H1 (cell line): ENCODE measurements around the gene MBNL2. TPM values are rescaled to one million over a fixed set of nuclear protein-coding genes. Genes with fewer than 3 reads are reported as not detected.

Experiments used
- CTCF ChIA-PET: fragments of 300-600 bp; sonication (Branson Sonifier 250); formaldehyde crosslinking; loops from one replicate; lab custom pipeline; 2021; ENCODE audit not compliant: partially characterized antibody; lab: Charles Lee
- POLR2A ChIA-PET: fragments of 300-600 bp; sonication (Branson Sonifier 250); formaldehyde crosslinking; loops from one replicate; lab custom pipeline; 2021; ENCODE audit warnings: inconsistent platforms; ENCODE audit not compliant: partially characterized antibody; lab: Charles Lee
- DNase-seq, 2 experiments: peaks; one replicate each; pipeline versions ENCODE4 v3.0.0 to v3.0.0-alpha.2; 2010 to 2022; ENCODE audit warnings: low spot score in 2 of 2, low read depth in 1 of 2, mixed read lengths in 1 of 2
- FAIRE-seq: peaks from 2 replicates; lab custom pipeline; 2011; peaks lifted over from hg19 to GRCh38; lab: Jason Lieb, UNC
- H2AFZ ChIP-seq: 2 replicates; pipeline ENCODE4 v1.8.1; 2012; ENCODE audit warnings: low read length, inconsistent platforms
- H2AK5ac ChIP-seq: 2 replicates; pipeline ENCODE4 v1.6.1; 2013; ENCODE audit warnings: low read depth, low read length
- H2BK120ac ChIP-seq: replicated peaks from 2 replicates; pipeline ENCODE3; 2013; ENCODE audit warnings: low read depth, low read length, inconsistent platforms
- H2BK12ac ChIP-seq: 2 replicates; pipeline ENCODE4 v1.6.1; 2013; ENCODE audit warnings: low read depth, low read length
- H2BK15ac ChIP-seq: 2 replicates; pipeline ENCODE4 v1.6.1; 2013; ENCODE audit warnings: low read length
- H2BK20ac ChIP-seq: 2 replicates; pipeline ENCODE4 v1.6.1; 2013; ENCODE audit warnings: low read length
- H2BK5ac ChIP-seq: 2 replicates; pipeline ENCODE4 v1.6.1; 2013; ENCODE audit warnings: low read depth, low read length
- H3K14ac ChIP-seq: 2 replicates; pipeline ENCODE4 v1.6.1; 2013; ENCODE audit warnings: inconsistent platforms; ENCODE audit not compliant: insufficient read length
- H3K18ac ChIP-seq: 2 replicates; pipeline ENCODE4 v1.6.1; 2013; ENCODE audit warnings: low read length; ENCODE audit errors: extremely low read depth
- H3K23ac ChIP-seq: 2 replicates; pipeline ENCODE4 v1.6.1; 2013; ENCODE audit warnings: inconsistent platforms; ENCODE audit not compliant: insufficient read length
- H3K23me2 ChIP-seq: 2 replicates; pipeline ENCODE4 v1.6.1; 2013; ENCODE audit warnings: low read depth, low read length
- H3K27ac ChIP-seq: 2 replicates; pipeline ENCODE4 v1.6.1; 2011; ENCODE audit warnings: low read depth, low read length, inconsistent platforms
- H3K27me3 ChIP-seq, 4 experiments: replicated peaks in 1 of 4; 1 replicate in 1 of 4; 2 replicates in 3 of 4; pipeline versions ENCODE4 v1.6.1 to v1.8.1; 2011 to 2013; ENCODE audit warnings: low read length in 3 of 4, mild to moderate bottlenecking in 3 of 4, inconsistent platforms in 2 of 4, mixed read lengths in 2 of 4, moderate library complexity in 1 of 4; ENCODE audit not compliant: control insufficient read depth in 3 of 4, insufficient read depth in 3 of 4; ENCODE audit errors: extremely low read depth in 1 of 4
- H3K36me3 ChIP-seq, 4 experiments: 2 replicates each; pipeline versions ENCODE4 v1.6.1 to v1.8.1; 2011 to 2013; ENCODE audit warnings: mild to moderate bottlenecking in 4 of 4, low read length in 3 of 4, moderate library complexity in 2 of 4, control low read depth in 1 of 4, inconsistent platforms in 1 of 4; ENCODE audit not compliant: insufficient read depth in 4 of 4, control insufficient read depth in 2 of 4
- H3K4ac ChIP-seq: replicated peaks from 2 replicates; pipeline ENCODE3; 2013; ENCODE audit warnings: low read length, low read depth, mixed read lengths, inconsistent platforms; ENCODE audit not compliant: insufficient read length
- H3K4me1 ChIP-seq, 4 experiments: replicated peaks in 1 of 4; 1 replicate in 1 of 4; 2 replicates in 3 of 4; pipeline versions ENCODE4 v1.6.1 to v1.8.1; 2011 to 2013; ENCODE audit warnings: low read length in 3 of 4, inconsistent platforms in 2 of 4, mixed read lengths in 1 of 4; ENCODE audit not compliant: insufficient read depth in 4 of 4, control insufficient read depth in 3 of 4
- H3K4me2 ChIP-seq, 2 experiments: 2 replicates each; pipeline versions ENCODE4 v1.6.1 to v1.8.1; 2011 to 2013; ENCODE audit warnings: low read depth in 2 of 2, low read length in 2 of 2, control low read depth in 1 of 2, inconsistent platforms in 1 of 2, mild to moderate bottlenecking in 1 of 2; ENCODE audit not compliant: insufficient read depth in 1 of 2
- H3K4me3 ChIP-seq, 4 experiments: fragments of 200-600, 300-600 bp in 1 of 4; sonication (generic), shearing (Covaris generic), sonication (Bioruptor Twin) in 1 of 4; 2 replicates each; pipeline versions ENCODE4 v1.5.1 to v1.8.1; 2011 to 2016; ENCODE audit warnings: low read length in 4 of 4, low read depth in 3 of 4, control low read depth in 2 of 4, inconsistent platforms in 2 of 4, mild to moderate bottlenecking in 2 of 4, mixed read lengths in 1 of 4, moderate library complexity in 1 of 4; ENCODE audit not compliant: insufficient read depth in 2 of 4; ENCODE audit errors: extremely low read depth in 1 of 4
- H3K56ac ChIP-seq: replicated peaks from 2 replicates; pipeline ENCODE3; 2013; ENCODE audit warnings: low read depth, mild to moderate bottlenecking, mixed read lengths, low read length, inconsistent platforms; ENCODE audit not compliant: insufficient read length
- H3K79me1 ChIP-seq: 2 replicates; pipeline ENCODE4 v1.6.1; 2013; ENCODE audit warnings: low read depth, low read length, control low read depth
- H3K79me2 ChIP-seq, 2 experiments: 2 replicates each; pipeline versions ENCODE4 v1.6.1 to v1.8.1; 2012 to 2013; ENCODE audit warnings: low read length in 2 of 2, mild to moderate bottlenecking in 2 of 2, inconsistent platforms in 1 of 2; ENCODE audit not compliant: insufficient read depth in 2 of 2, control insufficient read depth in 1 of 2
- H3K9ac ChIP-seq, 4 experiments: replicated peaks in 1 of 4; 1 replicate in 1 of 4; 2 replicates in 3 of 4; pipeline versions ENCODE4 v1.6.1 to v1.8.1; 2011 to 2013; ENCODE audit warnings: low read depth in 3 of 4, low read length in 3 of 4, control low read depth in 2 of 4, mild to moderate bottlenecking in 2 of 4, moderate library complexity in 2 of 4, inconsistent platforms in 1 of 4; ENCODE audit errors: extremely low read depth in 1 of 4
- H3K9me3 ChIP-seq, 2 experiments: 2 replicates each; pipeline versions ENCODE4 v1.6.1 to v1.8.1; 2012 to 2013; ENCODE audit warnings: mild to moderate bottlenecking in 2 of 2, moderate library complexity in 2 of 2, control low read depth in 1 of 2, inconsistent platforms in 1 of 2, low read depth in 1 of 2, low read length in 1 of 2, mixed read lengths in 1 of 2; ENCODE audit not compliant: insufficient read depth in 2 of 2
- H4K20me1 ChIP-seq, 2 experiments: replicated peaks in 1 of 2; 2 replicates each; pipeline versions ENCODE3 to v1.8.1; 2011 to 2013; ENCODE audit warnings: inconsistent platforms in 2 of 2, low read length in 2 of 2, mild to moderate bottlenecking in 1 of 2; ENCODE audit not compliant: insufficient read depth in 2 of 2, control insufficient read depth in 1 of 2
- H4K5ac ChIP-seq: 2 replicates; pipeline ENCODE4 v1.6.1; 2013; ENCODE audit warnings: low read length, low read depth, mixed read lengths, inconsistent platforms; ENCODE audit not compliant: insufficient read length
- H4K8ac ChIP-seq: 2 replicates; pipeline ENCODE4 v1.8.0; 2013; ENCODE audit warnings: mild to moderate bottlenecking, moderate library complexity, low read length, inconsistent platforms; ENCODE audit not compliant: insufficient read depth; ENCODE audit errors: extremely low read depth
- H4K91ac ChIP-seq: replicated peaks from 2 replicates; pipeline ENCODE3; 2013; ENCODE audit warnings: low read length, mixed read lengths, inconsistent platforms; ENCODE audit not compliant: insufficient read length
- ATF2 ChIP-seq: IDR thresholded peaks from 2 replicates; pipeline ENCODE4 v1.6.1; 2012; ENCODE audit warnings: low read length, inconsistent platforms
- BCL11A ChIP-seq, 2 experiments: IDR thresholded peaks; one replicate each; pipeline ENCODE4 v1.6.1; 2011; ENCODE audit warnings: low read depth in 2 of 2, low read length in 2 of 2, mild to moderate bottlenecking in 2 of 2
- CBX5 ChIP-seq: fragments of 300-800, 300-1000 bp; sonication (generic); IDR thresholded peaks from 2 replicates; pipeline ENCODE4 v1.7.1; 2016; ENCODE audit warnings: antibody characterized with exemption, low read length, low read depth
- CHD1 ChIP-seq: IDR thresholded peaks from 2 replicates; pipeline ENCODE4 v1.6.1; 2012; ENCODE audit warnings: low read depth, low read length, improper control_type of control experiment
- CHD2 ChIP-seq: IDR thresholded peaks from 2 replicates; pipeline ENCODE4 v1.6.1; 2012; ENCODE audit warnings: low read length, improper control_type of control experiment
- EGR1 ChIP-seq: IDR thresholded peaks from 2 replicates; pipeline ENCODE4 v1.6.1; 2011; ENCODE audit warnings: low read depth, low read length, borderline replicate concordance
- POU5F1 ChIP-seq: IDR thresholded peaks from 2 replicates; pipeline ENCODE4 v1.6.1; 2011; ENCODE audit warnings: low read depth, mild to moderate bottlenecking, low read length, moderate library complexity
- RBBP5 ChIP-seq: IDR thresholded peaks from 2 replicates; pipeline ENCODE4 v1.7.1; 2012; ENCODE audit warnings: low read depth, mild to moderate bottlenecking, inconsistent platforms, low read length, moderate library complexity, borderline replicate concordance
- RXRA ChIP-seq: IDR thresholded peaks from 2 replicates; pipeline ENCODE4 v1.6.1; 2011; ENCODE audit warnings: low read depth, mild to moderate bottlenecking, low read length, moderate library complexity; ENCODE audit not compliant: insufficient read depth
- SIRT6 ChIP-seq: IDR thresholded peaks from one replicate; pipeline ENCODE4 v1.7.1; 2012; ENCODE audit warnings: low read length, inconsistent platforms
- TAF1 ChIP-seq: IDR thresholded peaks from 2 replicates; pipeline ENCODE4 v1.6.1; 2011; ENCODE audit warnings: mild to moderate bottlenecking, low read depth, low read length
- TEAD4 ChIP-seq: IDR thresholded peaks from 2 replicates; pipeline ENCODE4 v1.6.1; 2012; ENCODE audit warnings: low read depth, low read length, inconsistent platforms, mixed read lengths
- WGBS, 2 experiments: shearing (Covaris generic) in 1 of 2; methylation state at CpG; one replicate each; pipeline versions ENCODE4 v1.1.6 to v1.1.7; 2013 to 2015; ENCODE audit warnings: low lambda C conversion rate in 2 of 2, mixed read lengths in 2 of 2, inconsistent platforms in 1 of 2, low coverage in 1 of 2, missing lambda C conversion rate in 1 of 2; ENCODE audit not compliant: insufficient replicate concordance in 2 of 2, insufficient coverage in 1 of 2, insufficient read length in 1 of 2; ENCODE audit errors: extremely low coverage in 1 of 2, missing lambda C conversion rate in 1 of 2; 5-methylcytosine and 5-hydroxymethylcytosine counted together
- polyA plus RNA-seq, 7 experiments: library from polyadenylated mRNA; depleted of rRNA in 3 of 7; stranded (reverse) in 5 of 7; unstranded in 2 of 7; fragments of >200 nt in 5 of 7; fragments of 200-250 nt in 2 of 7; gene quantifications; 1 replicate in 5 of 7; 2 replicates in 1 of 7; 4 replicates in 1 of 7; pipeline versions ENCODE4 v1.2.1 to v1.2.3, GENCODE V29; 2011 to 2013; ENCODE audit warnings: missing spikeins in 2 of 7, mixed read lengths in 2 of 7
- total RNA-seq: library from RNA; stranded (reverse); fragmentation: NEBNext Ultra II Directional; extraction: Animal tissue kit (Norgen Biotek cat#: 25700); gene quantifications from 2 replicates; pipeline ENCODE4 v1.2.1, GENCODE V29; 2021

MBNL2 gene
- total and polyA plus RNA-seq, 2 of the 8 experiments (the other 6 are each of a cell fraction or from before 2014, with no cell fraction given) = 1.0 to 2.6 TPM

- POLR2A ChIA-PET = no interaction called here
- WGBS, 2 experiments = 88% methylated on average over 9 of the region's 9 CpGs; no CpG with 5 or more reads in 1 of the 2 experiments
Measured at GRCh38 chr13:97286317-97287046, 64.3 kb downstream of the MBNL2 start.

More at GRCh38 chr13:97286317-97287046, 64.3 kb downstream of the MBNL2 start:
- Histone ChIP-seq H3K9ac (no peak overlapping the region), H3K4me3 (no peak overlapping the region), H2AK5ac (no peak overlapping the region), H3K18ac (no peak overlapping the region), H3K79me2 (no peaks in the 10 kb centered on the region), H3K23me2 (no peaks in the 10 kb centered on the region; the same call in 1 of the 2 replicates), H3K14ac (no peak overlapping the region), H2BK5ac (no peak overlapping the region), H3K4me2 (no peak overlapping the region), H2BK15ac (no peak overlapping the region), H3K9me3 (no peaks in the 10 kb centered on the region), H4K91ac (no peak overlapping the region), H4K8ac (no peak overlapping the region), H2BK12ac (no peak overlapping the region), H2BK120ac (no peak overlapping the region), H3K27me3 (no peaks in the 10 kb centered on the region), H3K4ac (no peak overlapping the region), H3K27ac (no peak overlapping the region), H4K20me1 (peaks cover 0 to 2% of the 10 kb centered on the region in 2 experiments), H3K56ac (no peak overlapping the region), H4K5ac (no peak overlapping the region), H3K36me3 (no peaks in the 10 kb centered on the region), H3K4me1 (no peaks in the 10 kb centered on the region), H3K23ac (no peak overlapping the region), H2AFZ (no peak overlapping the region), H2BK20ac (no peak overlapping the region), H3K79me1 (no peaks in the 10 kb centered on the region)
- no peak for TF ChIP-seq EGR1
- TF ChIP-seq CHD1 = no peak
- TF ChIP-seq ATF2 = no peak
- TF ChIP-seq TAF1 = no peak
- TF ChIP-seq POU5F1 = no peak
- TF ChIP-seq CHD2 = no peak
- no peak for TF ChIP-seq CBX5
- no peak for TF ChIP-seq BCL11A (IDR thresholded peaks at IDR 0.05; ENCODE audit: low read depth in 2 of 2, low read length in 2 of 2)
- TF ChIP-seq RXRA = no peak
- TF ChIP-seq TEAD4 = no peak
- TF ChIP-seq SIRT6 = no peak
- no peak for TF ChIP-seq RBBP5
- no peak for FAIRE-seq
- DNase-seq = no peak
- CTCF ChIA-PET = no interaction called here
